Keratinocyte (primary cell): ENCODE results near the gene PGAM5.

Source experiments
- EZH2 ChIP-seq: IDR thresholded peaks from one replicate; pipeline ENCODE4 v1.6.1; 2012; ENCODE audit warnings: inconsistent platforms, mild to moderate bottlenecking, low read length, moderate library complexity
- TF ChIP-seq, protein P1 (sequence below), 3 experiments: IDR thresholded peaks in 1 of 3; conservative IDR thresholded peaks in 1 of 3; optimal IDR thresholded peaks in 1 of 3; 2 replicates in 2 of 3; 3 replicates in 1 of 3; pipeline versions ENCODE3 to v1.5.1; 2011; ENCODE audit warnings: low read length in 3 of 3, mild to moderate bottlenecking in 3 of 3, moderate library complexity in 2 of 3, control low read depth in 1 of 3, inconsistent platforms in 1 of 3; ENCODE audit not compliant: insufficient read depth in 2 of 3; ENCODE audit errors: extremely low read depth in 1 of 3

DNA sequence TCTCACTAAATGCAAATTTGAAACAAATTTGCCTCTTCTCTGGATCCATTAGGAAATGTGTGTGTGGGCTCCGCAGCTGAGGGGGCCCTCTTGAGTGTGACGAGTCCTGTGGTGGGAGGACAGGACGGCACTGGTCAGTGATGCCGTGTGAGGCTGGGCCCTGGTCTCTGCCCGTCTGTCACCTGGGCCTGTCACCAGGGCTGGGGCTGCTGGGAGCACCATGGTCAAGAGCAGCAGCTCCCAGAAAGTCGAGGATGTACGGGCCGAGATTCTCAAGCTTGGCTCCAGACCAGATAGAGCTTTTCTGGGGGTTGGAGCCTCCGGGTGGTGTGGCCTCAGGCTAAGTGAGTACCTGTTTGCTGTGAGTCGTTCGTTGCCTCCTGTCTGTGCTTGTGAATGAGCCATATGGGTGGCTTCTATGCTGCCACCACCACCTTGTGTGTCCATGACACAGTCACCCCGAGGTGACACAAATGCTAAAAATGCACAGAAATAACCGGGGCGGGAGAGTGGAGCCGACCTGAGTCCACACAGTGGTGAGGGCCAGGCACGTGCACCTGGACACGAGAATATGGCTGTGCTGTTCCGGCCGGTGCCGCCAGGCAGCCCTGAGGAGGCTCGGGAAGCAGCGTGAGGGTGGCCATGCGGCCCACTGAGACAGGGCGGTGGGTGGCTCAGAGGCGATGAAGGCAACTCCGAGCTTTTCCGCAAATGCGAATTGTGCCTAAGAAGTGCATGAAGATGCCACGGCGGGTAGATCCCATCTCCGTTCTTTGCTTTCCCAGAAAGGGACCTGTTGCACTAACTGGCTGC, 8.7 kb downstream of the PGAM5 start:
- TF ChIP-seq, protein P1, sequence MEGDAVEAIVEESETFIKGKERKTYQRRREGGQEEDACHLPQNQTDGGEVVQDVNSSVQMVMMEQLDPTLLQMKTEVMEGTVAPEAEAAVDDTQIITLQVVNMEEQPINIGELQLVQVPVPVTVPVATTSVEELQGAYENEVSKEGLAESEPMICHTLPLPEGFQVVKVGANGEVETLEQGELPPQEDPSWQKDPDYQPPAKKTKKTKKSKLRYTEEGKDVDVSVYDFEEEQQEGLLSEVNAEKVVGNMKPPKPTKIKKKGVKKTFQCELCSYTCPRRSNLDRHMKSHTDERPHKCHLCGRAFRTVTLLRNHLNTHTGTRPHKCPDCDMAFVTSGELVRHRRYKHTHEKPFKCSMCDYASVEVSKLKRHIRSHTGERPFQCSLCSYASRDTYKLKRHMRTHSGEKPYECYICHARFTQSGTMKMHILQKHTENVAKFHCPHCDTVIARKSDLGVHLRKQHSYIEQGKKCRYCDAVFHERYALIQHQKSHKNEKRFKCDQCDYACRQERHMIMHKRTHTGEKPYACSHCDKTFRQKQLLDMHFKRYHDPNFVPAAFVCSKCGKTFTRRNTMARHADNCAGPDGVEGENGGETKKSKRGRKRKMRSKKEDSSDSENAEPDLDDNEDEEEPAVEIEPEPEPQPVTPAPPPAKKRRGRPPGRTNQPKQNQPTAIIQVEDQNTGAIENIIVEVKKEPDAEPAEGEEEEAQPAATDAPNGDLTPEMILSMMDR (optimal IDR thresholded peaks at IDR 0.05 in 1 of 3, IDR thresholded peaks at IDR 0.05 in 1 of 3, conservative IDR thresholded peaks at IDR 0.05 in 1 of 3; ENCODE audit: extremely low read depth in 1 of 3, insufficient read depth in 2 of 3, low read length in 3 of 3), result no peak
- no peak for TF ChIP-seq EZH2
